Large intestine (tissue), 12 donors: Measurements from ENCODE around the gene OR8U1. TPM values are rescaled to one million over a fixed set of nuclear protein-coding genes. Genes with fewer than 3 reads are reported as not detected.
"Not testable (repeated sequence)": the region's sequence is repeated elsewhere in the genome, so short reads cannot be mapped to it uniquely, and the experiment has no call there.

ENCODE experiments used
- DNase-seq, 2 donors: peaks; one replicate each; pipeline versions ENCODE4 v3.0.0 to v3.0.0-alpha.2; 2013
- H3K27ac ChIP-seq: one replicate; pipeline ENCODE4 v1.5.1; 2013; ENCODE audit warnings: low read length
- H3K27me3 ChIP-seq: 2 replicates; pipeline ENCODE4 v1.6.1; 2013; ENCODE audit warnings: low read length; ENCODE audit not compliant: control insufficient read depth, insufficient read depth
- H3K36me3 ChIP-seq: 2 replicates; pipeline ENCODE4 v1.6.1; 2013; ENCODE audit warnings: low read length; ENCODE audit not compliant: control insufficient read depth, insufficient read depth
- H3K4me1 ChIP-seq: one replicate; pipeline ENCODE4 v1.6.1; 2013; ENCODE audit warnings: low read length; ENCODE audit not compliant: control insufficient read depth, insufficient read depth
- H3K4me3 ChIP-seq: one replicate; pipeline ENCODE4 v1.5.1; 2013; ENCODE audit warnings: low read length
- H3K9me3 ChIP-seq: one replicate; pipeline ENCODE4 v1.6.1; 2013; ENCODE audit warnings: mild to moderate bottlenecking, low read depth, low read length, moderate library complexity; ENCODE audit not compliant: control insufficient read depth
- WGBS: methylation state at CpG from one replicate; pipeline ENCODE4 v1.1.5; 2013; ENCODE audit warnings: low lambda C conversion rate; ENCODE audit not compliant: insufficient coverage; 5-methylcytosine and 5-hydroxymethylcytosine counted together
- long read RNA-seq, 11 donors: transcript quantifications; one replicate each; lab custom pipeline, GENCODE V29; 2026
- polyA plus RNA-seq: library from polyadenylated mRNA; unstranded; fragments of 120-200 nt; gene quantifications from one replicate; pipeline ENCODE4 v1.2.1, GENCODE V29; 2013

The OR8U1 gene
- not detected for polyA plus RNA-seq
- long read RNA-seq, donor 1 = 0 reads
- long read RNA-seq, donor 2 = 0 reads
- long read RNA-seq, donor 3 = 0 reads
- long read RNA-seq, donor 4 = 0 reads
- long read RNA-seq, donor 5 = 0 reads
- long read RNA-seq, donor 6 = 0 reads
- long read RNA-seq, donor 7 = 0 reads
- long read RNA-seq, donor 8 = 0 reads
- long read RNA-seq, donor 9 = 0 reads
- long read RNA-seq, donor 10 = 0 reads
- long read RNA-seq, donor 11 = 0 reads

DNA sequence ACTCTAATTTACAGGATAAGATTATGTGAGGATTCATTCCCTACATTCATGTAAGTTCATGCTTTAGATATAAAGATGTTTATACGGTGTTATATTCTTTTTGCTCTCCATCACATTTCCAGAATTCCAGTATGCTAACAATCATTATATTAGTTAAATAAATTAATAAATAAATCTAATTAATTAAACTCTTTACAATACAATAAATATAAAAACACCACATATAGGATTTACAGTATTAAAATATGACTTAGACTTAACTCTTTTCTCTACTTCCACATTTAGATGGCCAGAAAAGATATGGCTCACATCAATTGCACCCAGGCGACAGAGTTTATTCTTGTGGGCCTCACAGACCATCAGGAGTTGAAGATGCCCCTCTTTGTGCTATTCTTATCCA lies at the start of gene OR8U1:
TSS of gene OR8U1 (plus strand) at position 301 of the 400 bp plus-strand sequence. CDS start at position 301, 0 bp downstream.
- Histone ChIP-seq H3K4me1 (no peaks in the 10 kb centered on the region), H3K36me3 (no peaks in the 10 kb centered on the region), H3K27ac (no peak within 1 kb of the TSS), H3K4me3 (no peak within 1 kb of the TSS), H3K27me3 (no peaks in the 10 kb centered on the region), H3K9me3 (no peaks in the 10 kb centered on the region)
- DNase-seq = no peak
- WGBS = 86% methylated on average over 1 of the region's 2 CpGs

DNA sequence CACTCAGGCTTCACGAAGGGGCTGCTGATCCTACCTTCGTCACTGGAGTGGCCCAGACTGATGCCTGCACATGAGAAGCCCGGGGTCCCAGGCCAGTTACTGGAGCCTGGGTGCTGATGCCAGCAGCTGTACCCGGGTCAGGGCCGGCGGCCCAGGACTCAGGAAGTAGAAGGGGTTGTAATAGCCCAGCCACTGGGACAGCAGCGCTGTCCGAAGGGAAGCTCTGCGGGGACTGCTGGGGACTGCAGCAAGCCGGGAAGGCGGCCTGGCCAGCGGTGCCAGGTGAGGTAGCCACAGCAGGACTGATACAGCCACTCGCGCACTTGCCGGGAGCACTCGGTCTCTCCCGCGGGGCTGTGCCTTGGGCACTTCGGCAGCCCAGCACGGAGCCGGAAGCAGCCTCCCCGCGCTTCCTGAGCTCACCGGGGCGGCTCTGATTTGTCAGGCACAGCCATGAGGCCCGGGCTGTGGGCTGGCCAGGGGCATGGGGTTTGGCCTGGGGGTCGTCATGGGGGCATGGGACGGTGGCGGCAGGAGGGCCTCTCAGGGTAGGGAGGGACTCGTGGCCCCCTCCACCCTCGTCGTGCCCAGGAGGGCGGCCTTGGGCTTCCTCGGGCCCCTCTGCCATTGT lies 43.4 kb upstream of the OR8U1 start:
- H3K9me3 ChIP-seq = peaks cover 7% of the 10 kb centered on the region
- DNase-seq = no peak
- H3K27ac ChIP-seq = no peak overlapping the region
- no peaks in the 10 kb centered on the region for H3K36me3 ChIP-seq
- H3K4me1 ChIP-seq = no peaks in the 10 kb centered on the region
- H3K4me3 ChIP-seq = no peak overlapping the region
- H3K27me3 ChIP-seq = no peaks in the 10 kb centered on the region
- WGBS = no CpG with 5 or more reads among the region's 34 CpGs

DNA sequence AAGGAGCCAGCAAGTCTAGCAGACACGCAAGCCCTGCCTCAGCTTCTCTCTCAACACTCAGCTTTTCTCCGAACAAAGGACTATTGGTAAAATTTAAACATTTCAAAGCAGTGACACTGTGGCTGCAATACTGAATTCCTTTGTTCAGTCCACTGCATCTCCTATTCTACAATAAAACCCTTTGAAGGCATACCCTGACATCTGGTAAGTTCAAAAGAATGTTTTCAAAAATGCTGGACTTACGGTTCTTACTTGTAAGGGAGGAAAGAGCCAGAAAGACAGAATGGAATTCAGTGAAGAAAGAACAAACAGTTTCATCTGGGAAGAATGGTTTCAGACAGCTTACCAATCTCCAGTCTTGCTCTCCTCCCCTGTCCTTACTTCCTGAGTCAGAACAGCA lies 42.3 kb upstream of the OR8U1 start:
- no peak overlapping the region for H3K27ac ChIP-seq
- no peak overlapping the region for H3K4me3 ChIP-seq
- no peak for DNase-seq
- WGBS = no CpG with 5 or more reads among the region's 3 CpGs
- H3K36me3 ChIP-seq = no peaks in the 10 kb centered on the region
- H3K9me3 ChIP-seq = peaks cover 7% of the 10 kb centered on the region
- no peaks in the 10 kb centered on the region for H3K27me3 ChIP-seq
- no peaks in the 10 kb centered on the region for H3K4me1 ChIP-seq

DNA sequence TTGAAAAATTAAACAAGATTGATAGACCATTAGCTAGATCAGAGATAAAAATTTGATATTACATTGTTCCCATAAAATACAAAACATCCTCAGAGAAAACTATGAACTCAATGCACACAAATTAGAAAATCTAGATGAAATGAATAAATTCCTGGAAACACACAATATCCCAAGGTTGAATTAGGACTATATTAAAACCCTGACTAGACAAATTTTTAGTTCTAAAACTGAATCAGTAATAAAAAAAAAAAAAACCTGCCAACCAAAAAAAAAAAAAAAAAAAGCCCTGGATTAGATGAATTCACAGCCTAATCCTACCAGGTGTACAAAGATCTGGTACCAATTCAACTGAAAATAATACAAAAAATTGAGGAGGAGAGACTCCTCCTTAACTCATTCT lies 35.1 kb upstream of the OR8U1 start:
- Histone ChIP-seq H3K9me3 (no peaks in the 10 kb centered on the region), H3K27me3 (no peaks in the 10 kb centered on the region), H3K36me3 (no peaks in the 10 kb centered on the region), H3K27ac (no peak overlapping the region), H3K4me1 (no peaks in the 10 kb centered on the region), H3K4me3 (no peak overlapping the region)
- DNase-seq = no peak

DNA sequence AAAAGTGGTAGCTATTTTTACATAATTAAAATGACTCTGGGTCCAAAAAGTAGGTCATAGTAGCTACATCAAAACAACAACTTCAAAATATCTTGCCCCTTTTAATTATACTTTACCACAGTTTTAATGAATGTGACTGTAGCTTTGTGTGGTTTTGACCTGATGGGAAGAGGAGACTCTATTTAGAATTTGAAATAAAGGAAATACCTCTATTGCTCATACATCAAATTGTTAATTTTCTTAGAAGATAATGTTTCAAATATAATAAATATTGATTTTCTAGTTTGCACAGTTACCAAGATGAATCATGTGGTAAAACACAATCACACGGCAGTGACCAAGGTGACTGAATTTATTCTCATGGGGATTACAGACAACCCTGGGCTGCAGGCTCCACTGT lies 29.7 kb upstream of the OR8U1 start, which contains the start of gene OR8K1:
TSS of gene OR8K1 (plus strand) at position 301 of the 400 bp plus-strand sequence. CDS start at position 301, 0 bp downstream.
- Histone ChIP-seq H3K9me3 (no peaks in the 10 kb centered on the region), H3K4me1 (no peaks in the 10 kb centered on the region), H3K36me3 (no peaks in the 10 kb centered on the region), H3K4me3 (no peak within 1 kb of the TSS), H3K27ac (no peak within 1 kb of the TSS), H3K27me3 (no peaks in the 10 kb centered on the region)
- WGBS = no CpG with 5 or more reads among the region's 1 CpG
- no peak for DNase-seq

DNA sequence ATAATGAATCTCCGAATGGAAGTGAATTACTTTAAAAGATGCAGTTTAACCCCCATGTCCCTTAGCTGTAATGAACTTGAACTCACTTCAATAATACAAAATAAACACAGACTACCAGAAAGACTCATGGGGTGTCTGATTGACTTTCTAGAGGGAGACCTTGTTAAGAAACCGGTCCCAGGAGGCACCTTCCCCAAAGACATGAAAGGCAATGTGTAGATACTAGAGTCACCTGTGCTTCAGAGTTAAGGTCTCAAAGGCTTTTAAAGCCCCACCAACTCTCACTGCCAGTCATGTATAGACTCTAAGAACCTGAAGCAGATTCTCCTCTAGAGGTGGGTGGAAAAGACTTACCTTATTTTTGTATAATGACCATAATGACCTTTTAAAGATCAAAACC lies 21.4 kb upstream of the OR8U1 start, which contains the start of gene OR8J1:
TSS of gene OR8J1 (plus strand) at position 301 of the 400 bp plus-strand sequence. CDS start 5,956 bp downstream, outside the sequence.
- Histone ChIP-seq H3K4me3 (no peak within 1 kb of the TSS), H3K27me3 (no peaks in the 10 kb centered on the region), H3K36me3 (no peaks in the 10 kb centered on the region), H3K27ac (no peak within 1 kb of the TSS), H3K4me1 (no peaks in the 10 kb centered on the region), H3K9me3 (no peaks in the 10 kb centered on the region)
- WGBS = no CpG with 5 or more reads among the region's 2 CpGs
- DNase-seq = no peak

DNA sequence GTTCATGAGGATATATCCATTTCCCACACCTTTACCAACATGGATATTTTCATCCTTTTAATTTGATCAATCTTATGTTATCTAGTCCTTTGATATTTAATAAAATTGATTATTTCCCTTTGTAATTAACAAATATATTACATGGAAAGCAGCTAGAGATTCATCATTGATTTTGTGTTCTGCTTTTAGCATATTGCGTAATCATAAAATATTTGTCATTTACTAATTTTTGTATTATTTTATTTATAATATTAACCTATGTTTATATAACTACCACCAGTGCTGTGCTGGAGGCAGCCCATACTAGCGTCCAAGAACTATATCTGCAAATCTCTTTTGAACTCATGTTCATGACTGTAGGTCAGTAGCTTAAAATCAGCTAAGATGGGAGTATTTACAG lies 4.7 kb downstream of the OR8U1 start:
- no peak for DNase-seq
- Histone ChIP-seq H3K4me1 (no peaks in the 10 kb centered on the region), H3K36me3 (no peaks in the 10 kb centered on the region), H3K9me3 (no peaks in the 10 kb centered on the region), H3K27ac (no peak overlapping the region), H3K4me3 (no peak overlapping the region), H3K27me3 (no peaks in the 10 kb centered on the region)
- 100% methylated on average over 1 of the region's 2 CpGs for WGBS

DNA sequence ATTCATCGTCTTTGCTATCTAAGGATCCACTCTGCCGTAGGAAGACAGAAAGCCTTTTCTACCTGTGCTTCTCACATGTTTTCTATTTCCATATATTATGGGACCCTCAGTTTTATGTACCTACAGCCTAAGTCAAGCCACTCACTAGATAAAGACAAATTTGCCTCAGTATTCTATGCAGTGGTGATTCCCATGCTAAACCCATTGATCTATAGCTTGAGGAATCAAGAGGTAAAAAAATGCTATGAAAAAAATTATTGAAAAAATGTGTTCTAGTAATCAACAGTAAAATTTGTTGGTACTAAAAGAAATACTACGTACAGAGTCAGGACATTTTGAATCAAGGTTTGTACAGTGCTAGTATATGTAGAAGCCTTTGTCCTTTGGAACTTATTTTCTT lies 19.0 kb downstream of the OR8U1 start:
- WGBS = 67% methylated on average over 1 of the region's 3 CpGs

DNA sequence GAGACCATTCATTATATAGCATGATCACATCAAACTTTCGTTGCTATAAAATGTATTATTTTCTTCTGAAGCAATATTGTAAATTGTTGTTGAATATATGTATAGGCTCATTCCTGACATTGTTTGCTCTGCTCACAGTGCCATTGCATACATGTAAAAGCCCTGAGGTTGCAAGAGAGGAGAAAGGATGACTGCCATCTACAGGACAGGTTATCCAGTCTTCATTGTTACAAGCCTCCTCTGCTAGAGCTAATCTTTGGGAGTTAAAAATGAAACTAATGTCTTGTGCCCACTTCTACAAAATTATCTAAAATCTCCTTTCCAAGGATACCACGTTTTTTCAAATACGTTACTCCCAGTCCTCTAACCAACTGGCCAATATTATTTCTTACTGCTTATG lies 20.6 kb downstream of the OR8U1 start:
- Histone ChIP-seq H3K4me3 (no peak overlapping the region), H3K9me3 (no peaks in the 10 kb centered on the region), H3K36me3 (no peaks in the 10 kb centered on the region), H3K27ac (no peak overlapping the region), H3K27me3 (no peaks in the 10 kb centered on the region), H3K4me1 (peaks cover 14% of the 10 kb centered on the region)
- 60% methylated on average over 3 of the region's 3 CpGs for WGBS
- peak in 1 of 2 donors; percentile 30 for DNase-seq

More for the DNA sequence above, 19.0 kb downstream of the OR8U1 start:
- H3K4me3 ChIP-seq = no peak overlapping the region
- peak in 1 of 2 donors; percentile 56 for DNase-seq
- H3K4me1 ChIP-seq = peaks cover 14% of the 10 kb centered on the region
- no peaks in the 10 kb centered on the region for H3K9me3 ChIP-seq
- H3K36me3 ChIP-seq = no peaks in the 10 kb centered on the region
- H3K27ac ChIP-seq = peak overlapping the region; percentile 74
- no peaks in the 10 kb centered on the region for H3K27me3 ChIP-seq

DNA sequence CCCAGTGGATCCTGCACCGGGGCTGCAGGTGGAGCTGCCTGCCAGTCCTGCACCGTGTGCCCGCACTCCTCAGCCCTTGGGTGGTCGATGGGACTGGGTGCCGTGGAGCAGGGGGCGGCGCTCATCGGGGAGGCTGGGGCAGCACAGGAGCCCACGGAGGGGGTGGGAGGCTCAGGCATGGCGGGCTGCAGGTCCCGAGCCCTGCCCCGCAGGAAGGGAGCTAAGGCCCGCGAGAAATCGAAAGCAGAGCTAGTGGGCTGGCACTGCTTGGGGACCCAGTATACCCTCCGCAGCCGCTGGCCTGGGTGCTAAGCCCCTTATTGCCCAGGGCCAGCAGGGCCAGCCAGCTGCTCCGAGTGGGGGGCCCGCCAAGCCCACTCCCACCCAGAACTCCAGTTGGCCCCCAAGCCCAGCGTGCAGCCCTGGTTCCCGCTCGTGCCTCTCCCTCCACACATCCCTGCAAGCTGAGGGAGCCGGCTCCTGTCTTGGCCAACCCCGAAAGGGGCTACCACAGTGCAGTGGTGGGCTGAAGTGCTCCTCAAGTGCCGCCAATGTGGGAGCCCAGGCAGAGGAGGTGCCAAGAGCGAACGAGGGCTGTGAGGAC lies 26.5 kb downstream of the OR8U1 start:
- not testable (repeated sequence) for DNase-seq, H3K9me3 ChIP-seq, H3K27me3 ChIP-seq, H3K36me3 ChIP-seq, H3K4me3 ChIP-seq, H3K4me1 ChIP-seq, H3K27ac ChIP-seq
- no CpG with 5 or more reads among the region's 27 CpGs for WGBS
